Measurements from ENCODE around the gene EPB41L5.
"Not testable (repeated sequence)": the region's sequence is repeated elsewhere in the genome, so short reads cannot be mapped to it uniquely, and the experiment has no call there.

The EPB41L5 gene

DNA sequence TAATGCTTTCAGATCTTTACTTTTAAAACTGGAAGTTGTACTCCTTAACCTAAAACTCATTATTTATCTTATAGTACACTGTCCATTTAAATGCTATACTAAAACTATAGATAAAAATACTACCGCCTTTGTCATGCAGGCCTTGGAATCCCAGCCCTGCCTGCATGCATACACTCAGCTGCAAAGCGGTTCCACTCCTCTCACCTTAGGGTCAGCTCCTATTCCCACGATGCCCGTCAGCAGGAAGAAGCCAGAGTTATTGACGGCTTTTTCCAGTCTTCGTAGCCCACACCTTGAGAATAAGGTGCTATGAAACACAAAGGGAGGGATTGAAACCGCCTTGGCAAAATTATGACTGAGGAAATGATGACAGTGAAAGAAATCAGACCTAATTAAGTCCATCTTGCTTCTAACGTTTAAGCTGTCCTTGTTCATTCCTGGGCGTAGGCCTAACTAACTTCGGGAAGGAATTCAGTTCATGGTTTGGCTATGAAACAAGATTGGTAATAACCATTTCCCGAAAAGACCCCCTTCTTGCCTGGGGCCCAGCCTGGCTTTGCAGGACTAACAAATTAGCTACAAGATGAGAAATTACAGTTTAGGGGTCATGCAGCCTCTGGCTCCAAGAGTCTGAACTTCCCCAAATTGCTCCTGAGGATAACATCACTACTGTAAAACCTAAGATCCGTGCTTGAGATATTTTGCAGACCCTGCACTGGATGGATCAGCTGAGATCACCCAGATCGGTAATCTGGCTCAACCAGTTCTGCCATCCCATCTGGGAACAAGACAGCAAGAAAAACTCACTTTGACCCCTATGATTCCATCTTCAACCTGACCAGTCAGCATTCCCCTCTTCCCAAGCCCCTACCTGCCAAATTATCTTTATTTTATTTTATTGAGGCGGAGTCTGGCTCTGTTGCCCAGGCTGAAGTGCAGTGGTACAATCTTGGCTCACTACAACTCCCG lies 17.1 kb downstream of the EPB41L5 start:
- DNase-seq: no peak

DNA sequence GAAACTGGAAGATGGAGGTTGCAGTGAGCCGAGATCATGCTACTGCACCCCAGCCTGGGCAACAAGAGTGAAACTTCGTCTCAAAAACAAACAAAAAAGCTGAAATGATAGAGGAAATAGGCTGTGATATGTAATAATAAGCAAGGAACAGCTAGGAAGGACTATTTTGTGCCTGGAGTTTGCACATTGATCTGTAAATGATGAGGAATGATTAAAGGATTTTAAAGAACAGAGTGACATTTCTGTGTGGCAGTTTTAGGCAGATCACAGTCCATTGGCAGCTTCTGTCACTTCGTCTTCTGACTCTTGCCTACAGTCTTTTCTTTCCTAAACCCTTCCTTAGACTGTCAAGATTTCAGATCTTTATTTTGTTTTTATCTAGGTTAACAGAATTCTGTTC lies 19.4 kb downstream of the EPB41L5 start:
- no peak for DNase-seq

DNA sequence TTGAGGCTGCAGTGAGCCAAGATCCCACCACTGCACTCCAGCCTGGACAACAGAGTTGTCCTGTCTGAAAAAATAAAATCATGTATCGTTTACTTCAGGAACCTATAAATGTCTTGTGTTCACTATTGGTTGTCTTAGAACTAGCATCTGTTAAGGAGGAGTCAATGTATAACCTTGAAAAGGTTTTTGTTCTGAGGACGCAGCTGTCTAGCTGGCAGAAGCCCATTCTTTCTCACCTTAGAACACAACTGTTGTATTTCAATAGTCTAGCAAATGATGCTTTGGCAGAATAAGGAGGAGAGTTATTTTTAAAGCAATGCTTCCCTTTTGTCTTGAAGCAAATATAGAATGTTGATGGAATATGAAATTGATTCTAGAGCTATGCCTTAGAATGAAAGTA lies 21.1 kb downstream of the EPB41L5 start:
- DNase-seq: no peak

DNA sequence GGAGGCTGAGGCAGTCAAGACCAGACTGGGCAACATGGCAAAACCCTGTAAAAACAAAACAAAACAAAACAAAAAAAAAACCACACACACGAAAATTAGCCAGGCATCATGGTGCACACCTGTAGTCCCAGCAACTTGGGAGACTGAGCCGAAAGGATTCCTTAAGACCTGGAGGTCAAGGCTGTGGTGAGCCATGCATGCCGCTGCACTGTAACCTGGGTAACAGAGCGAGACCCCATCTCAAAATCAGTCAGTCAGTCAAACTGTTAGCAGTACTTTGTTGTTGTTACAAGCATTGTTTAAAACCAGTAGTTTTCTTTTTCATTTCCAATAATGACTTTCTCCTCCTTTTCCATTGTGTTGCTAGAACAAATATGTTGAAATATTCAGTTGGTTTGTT lies 21.7 kb downstream of the EPB41L5 start:
- DNase-seq: no peak

DNA sequence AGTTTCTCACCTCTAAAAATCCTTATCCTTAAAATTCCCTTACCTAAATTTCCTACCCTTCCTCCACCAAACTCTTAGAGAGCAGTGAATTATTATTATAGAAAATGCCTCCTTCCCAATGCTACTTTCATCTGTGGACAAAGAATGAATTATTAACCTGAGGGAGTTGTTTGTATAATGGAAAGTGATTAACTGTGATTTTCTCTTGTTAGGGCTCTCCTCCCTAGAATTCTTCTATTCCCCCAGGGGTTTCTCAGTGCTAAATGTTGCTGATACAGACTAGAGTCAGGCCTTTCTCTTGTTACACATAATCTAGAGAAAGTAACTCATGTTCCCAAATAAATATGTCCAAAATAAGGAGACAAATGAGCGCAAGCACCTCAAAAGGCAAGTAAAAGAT lies 23.3 kb downstream of the EPB41L5 start:
- no peak for DNase-seq

DNA sequence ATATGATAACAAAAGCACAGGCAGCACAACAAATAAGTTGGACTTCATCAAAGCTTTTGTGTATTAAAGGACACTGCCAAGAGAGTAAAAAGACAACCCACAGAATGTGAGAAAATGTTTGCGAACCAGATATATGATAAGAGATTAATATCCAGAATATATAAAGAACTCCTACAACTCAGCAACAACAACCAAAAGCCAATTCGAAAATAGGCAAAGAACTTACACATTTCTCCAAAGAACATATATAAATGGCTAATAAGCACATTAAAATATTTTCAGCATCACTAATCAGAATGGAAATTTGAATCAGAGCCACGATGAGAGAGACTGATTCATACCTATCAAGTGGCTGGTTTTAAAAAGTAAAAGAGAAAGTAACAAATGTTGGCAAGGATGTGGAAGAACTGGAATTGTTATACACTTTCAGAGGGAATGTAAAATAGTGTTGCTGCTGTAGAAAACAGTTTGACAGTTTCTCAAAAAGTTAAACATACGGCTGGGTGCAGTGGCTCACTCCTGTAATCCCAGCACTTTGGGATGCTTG lies 25.2 kb downstream of the EPB41L5 start:
- DNase-seq: no peak

DNA sequence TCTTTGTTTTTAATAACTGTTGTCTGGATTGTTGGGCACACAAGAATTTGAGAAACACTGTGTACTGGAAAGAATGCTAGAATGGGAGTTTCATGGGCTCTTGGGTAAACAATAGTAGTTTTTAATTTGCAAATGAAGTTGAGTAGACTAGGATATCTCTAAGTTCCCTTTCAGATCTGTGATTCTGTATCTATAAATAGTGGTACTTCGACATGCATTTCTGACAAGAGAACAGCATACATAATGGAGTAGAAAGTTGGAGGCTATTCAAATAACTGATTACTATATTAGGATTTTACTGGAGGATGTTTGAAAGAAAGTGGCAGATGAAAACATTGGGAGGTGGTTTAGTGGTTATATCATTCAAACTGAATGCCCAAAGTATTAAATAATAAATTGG lies 29.5 kb downstream of the EPB41L5 start:
- no peak for DNase-seq

DNA sequence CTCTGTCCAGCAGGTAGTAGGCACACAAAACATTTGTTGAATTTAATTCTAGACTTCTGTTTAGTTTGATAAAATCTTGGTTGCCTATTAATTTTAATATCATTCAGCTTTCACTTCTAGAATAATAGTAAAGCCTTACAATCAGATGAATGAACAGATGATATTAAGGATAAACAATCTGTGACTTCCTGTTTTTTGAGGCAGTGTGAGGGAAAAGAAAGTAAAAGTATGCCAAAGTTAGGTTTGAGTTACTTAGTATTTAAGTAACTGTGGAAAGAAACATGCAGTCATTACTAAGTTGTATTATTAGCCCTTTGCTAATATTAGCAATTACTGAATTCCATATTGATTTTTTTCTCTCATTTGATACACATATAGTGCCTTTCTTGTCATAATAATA lies 31.5 kb downstream of the EPB41L5 start:
- no peak for DNase-seq

DNA sequence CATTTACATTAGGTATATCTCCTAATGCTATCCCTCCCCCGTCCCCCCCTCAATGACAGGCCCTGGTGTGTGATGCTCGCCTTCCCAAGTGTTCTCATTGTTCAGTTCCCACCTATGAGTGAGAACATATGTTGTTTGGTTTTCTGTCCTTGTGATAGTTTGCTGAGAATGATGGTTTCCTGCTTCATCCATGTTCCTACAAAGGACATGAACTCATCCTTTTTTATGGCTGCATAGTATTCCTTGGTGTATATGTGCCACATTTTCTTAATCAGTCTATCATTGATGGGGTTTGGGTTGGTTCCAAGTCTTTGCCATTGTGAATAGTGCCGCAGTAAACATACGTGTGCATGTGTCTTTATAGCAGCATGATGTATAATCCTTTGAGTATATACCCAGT lies 32.9 kb downstream of the EPB41L5 start:
- DNase-seq: not testable (repeated sequence)

DNA sequence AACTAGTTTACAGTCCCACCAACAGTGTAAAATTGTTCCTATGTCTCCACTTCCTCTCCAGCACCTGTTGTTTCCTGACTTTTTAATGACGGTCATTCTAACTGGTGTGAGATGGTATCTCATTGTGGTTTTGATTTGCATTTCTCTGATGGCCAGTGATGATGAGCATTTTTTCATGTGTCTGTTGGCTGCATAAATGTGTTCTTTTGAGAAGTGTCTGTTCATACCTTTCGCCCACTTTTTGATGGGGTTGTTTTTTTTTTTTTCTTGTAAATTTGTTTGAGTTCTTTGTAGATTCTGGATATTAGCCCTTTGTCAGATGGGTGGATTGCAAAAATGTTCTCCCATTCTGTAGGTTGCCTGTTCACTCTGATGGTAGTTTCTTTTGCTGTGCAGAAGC lies 33.4 kb downstream of the EPB41L5 start:
- not testable (repeated sequence) for DNase-seq

DNA sequence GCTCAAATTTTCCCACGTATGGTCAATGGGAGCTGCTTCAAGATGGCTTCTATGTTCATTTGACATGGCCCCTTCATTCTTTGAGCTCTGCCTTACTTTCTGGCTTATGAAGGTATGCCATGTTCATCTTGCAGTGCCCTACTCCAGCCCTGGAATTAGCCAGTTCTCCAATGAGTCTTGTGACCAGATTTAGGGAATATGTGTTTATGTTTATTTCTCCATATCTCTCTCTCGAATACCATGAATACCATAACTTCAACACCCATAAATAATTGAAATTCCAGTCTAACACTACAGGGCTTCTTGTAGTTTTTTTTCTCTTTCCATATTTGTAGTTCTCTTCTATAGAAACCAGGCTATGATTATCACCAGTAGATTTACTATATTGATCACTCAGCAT lies 39.7 kb downstream of the EPB41L5 start:
- no peak for DNase-seq

DNA sequence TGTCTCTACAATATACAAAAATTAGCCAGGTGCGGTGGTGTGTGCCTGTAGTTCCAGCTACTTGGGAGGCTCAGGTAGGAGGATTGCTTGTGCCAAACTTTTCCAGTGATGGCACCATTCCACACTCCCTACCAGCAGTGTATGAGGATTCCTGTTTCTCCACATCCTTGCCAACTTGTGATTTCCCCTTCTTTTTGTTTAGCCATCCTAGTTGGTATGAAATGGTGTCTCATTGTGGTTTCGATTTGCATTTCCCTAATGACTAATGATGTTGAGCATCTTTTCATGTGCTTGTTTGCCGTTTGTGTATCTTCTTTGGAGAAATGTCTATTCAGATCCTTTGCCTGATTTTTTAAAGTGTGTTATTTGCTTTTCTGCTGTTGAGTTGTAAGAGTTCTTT lies 41.0 kb downstream of the EPB41L5 start:
- no peak for DNase-seq

DNA sequence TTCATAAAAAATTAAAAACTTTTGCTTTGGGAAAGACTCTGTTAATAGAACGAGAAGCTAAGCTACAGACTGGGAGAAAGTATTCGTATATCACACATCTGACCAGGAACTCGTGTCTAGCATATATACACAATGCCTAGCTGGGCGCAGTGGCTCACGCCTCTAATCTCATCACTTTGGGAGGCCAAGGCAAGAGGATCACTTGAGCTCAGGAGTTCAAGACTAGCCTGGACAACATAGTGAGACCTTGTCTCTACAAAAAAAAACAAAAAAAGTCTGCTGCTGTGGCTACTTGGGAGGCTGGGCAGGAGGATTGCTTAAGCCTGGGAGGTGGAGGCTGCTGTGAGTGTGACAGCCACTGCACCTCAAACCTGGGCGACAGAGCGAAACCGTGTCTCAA lies 46.6 kb downstream of the EPB41L5 start:
- no peak for DNase-seq

DNA sequence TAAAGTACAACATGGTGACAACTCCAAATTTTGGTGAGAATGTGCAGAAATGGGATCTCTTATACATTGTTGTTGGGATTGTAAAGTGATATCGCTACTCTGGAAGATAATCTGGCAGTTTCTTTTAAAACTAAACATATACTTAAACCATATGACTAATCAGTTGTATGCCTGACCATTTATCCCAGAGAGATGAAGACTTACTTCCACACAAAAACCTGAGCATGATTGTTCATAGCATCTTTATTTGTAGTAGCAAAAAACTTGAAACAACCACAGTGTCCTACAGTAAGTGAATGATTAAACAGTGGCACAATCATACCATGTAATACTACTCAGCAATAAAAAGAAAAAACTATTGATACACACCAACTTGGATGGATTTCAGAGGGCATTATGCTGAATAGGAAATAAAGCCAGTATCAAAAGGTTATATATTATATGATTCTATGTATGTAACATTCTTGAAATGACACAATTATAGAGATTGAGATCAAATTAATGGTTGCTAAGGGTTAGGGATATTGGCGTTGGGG lies 47.3 kb downstream of the EPB41L5 start:
- DNase-seq: no peak

DNA sequence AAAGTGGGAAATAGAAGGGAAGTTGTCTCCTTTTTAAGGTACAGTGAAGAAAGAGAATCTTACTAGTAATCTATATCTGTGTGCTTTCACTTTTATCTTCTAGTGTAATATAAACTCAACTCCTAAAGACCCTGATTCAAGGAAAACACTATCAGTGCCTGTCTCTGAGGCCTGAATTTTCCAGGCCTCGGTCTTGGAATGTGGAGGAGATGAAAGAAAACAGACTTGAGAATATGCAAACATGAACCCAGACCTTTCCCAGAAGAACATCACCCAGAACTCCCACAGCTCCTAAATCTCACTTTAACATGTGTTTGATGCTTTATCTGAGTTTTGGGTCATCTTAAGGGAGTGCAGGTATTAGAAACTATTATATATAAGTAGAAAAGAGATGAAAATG lies 51.8 kb downstream of the EPB41L5 start:
- no peak for DNase-seq

DNA sequence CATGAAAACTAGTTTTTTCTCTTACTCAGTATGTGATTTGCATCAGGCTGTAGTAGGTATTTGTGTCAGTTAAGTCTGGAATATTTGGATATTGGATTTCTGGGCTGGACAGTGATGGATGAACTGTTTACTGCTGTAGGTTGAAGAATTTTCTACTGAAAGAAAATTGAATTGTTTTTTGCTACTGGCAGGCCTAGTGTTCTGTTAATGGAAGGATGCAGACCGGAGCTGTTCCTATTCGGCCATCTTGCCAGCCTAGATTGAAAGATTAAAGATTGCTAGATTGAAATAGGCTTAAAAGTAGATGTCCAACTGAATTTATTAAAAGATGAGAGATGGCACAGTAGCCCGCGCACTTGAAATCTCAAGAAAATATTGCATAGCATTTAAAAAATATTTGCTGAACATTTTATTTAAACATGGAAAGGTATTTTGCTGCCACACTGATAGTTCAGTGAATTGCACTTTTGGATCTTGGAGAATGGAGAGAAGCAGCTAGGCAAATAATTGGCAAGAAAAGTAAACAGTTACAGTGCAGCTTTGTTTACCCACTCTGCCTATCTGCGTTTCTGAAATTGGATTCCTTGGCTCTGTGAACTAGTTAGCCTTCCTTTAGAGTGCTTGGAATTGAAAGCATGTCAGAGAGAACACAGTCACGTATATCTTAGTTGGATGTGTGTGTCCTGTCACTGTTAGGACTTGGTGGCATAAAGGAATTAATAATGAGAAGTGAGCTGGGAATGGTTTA lies 54.1 kb downstream of the EPB41L5 start:
- no peak for DNase-seq

DNA sequence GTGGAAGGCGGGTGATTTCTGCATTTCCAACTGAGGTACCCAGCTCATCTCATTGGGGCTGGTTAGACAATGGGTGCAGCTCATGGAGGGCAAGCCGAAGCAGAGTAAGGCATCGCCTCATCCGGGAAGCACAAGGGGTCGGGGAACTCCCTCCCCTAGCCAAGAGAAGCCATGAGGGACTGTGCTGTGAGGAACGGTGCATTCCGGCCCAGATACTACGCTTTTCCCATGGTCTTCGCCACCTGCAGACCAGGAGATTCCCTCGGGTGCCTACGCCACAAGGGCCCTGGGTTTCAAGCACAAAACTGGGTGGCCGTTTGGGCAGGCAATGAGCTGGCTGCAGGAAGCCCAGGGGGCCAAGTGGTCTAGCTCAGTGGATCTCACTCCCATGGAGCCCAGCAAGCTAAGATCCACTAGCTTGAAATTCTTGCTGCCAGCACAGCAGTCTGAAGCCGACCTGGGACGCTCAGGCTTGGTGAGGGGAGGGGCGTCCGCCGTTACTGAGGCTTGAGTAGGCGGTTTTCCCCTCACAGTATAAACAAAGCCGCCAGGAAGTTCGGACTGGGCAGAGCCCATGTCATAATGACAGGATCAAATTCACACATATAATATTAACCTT lies 55.3 kb downstream of the EPB41L5 start:
- not testable (repeated sequence) for DNase-seq

DNA sequence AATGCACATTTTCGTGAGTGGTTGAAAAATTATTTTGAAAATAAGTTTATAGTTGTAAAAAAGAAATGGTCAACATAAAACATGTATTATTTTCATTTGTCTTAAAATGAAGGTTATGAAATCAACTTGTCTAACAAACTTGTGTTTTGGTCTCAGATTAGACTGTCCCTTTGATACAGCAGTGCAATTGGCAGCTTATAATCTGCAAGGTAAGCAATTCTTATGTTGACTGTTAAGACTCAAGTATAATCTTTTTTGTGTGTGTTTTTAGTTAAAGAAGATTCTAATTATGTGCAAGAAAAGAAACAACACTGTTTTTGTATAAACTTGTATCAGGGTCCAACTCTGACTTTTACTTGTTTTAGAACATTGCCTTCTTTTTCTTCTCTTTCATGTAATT lies 62.7 kb downstream of the EPB41L5 start:
- no peak for DNase-seq

DNA sequence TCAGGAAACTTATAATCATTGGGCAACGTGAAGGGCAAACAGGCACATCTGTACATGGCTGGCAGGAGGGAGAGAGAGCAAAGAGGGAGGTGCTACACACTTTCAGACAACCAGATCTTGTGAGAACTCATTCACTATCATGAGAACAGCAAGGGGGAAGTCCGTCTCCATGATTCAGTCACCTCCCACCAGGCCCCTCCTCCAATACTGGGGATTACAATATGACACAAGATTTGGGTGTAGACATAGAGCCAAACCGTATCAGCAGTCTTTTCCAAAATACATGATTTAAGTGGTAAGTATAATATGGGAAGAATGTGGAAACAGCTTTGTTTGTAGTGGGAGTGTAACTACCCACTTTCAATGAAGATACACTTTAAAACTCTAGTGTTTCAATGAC lies 65.0 kb downstream of the EPB41L5 start:
- no peak for DNase-seq

DNA sequence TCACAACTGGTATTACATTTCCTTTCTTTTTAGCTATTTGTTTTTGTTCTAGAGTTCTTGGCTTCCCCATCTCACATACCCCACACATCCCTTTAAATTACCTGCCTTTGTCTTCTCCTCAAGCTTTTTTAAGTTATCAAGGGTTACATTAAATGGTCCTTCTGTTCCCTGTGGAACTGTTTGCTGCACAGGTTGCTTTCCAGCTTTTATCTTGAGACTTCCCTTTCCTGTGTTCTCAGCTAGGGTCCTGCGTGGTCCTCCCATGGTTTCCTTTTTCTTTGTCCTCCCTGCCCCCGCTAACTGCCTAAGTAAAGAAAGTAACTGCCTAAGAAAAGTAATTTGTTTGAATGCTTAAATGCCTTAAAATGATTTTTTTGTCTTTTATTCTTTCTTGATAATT lies 66.8 kb downstream of the EPB41L5 start:
- DNase-seq: no peak

DNA sequence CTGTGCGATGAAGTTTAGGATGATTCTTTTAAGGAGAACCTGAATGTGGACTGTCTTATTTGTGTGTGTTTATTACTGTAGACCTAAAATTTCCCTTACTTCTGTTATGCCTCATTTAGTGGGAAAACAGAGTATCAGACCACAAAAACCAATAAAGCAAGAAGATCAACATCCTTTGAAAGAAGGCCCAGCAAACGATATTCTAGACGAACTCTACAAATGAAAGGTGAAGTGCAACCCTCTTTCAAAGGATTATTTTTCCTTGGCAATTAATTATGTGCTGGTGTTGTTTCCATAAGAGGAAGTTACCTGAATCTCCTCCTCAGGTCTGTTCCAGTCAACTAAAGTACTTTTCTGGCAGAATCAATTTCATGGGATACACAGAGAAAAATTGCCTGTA lies 78.6 kb downstream of the EPB41L5 start:
- no peak for DNase-seq

DNA sequence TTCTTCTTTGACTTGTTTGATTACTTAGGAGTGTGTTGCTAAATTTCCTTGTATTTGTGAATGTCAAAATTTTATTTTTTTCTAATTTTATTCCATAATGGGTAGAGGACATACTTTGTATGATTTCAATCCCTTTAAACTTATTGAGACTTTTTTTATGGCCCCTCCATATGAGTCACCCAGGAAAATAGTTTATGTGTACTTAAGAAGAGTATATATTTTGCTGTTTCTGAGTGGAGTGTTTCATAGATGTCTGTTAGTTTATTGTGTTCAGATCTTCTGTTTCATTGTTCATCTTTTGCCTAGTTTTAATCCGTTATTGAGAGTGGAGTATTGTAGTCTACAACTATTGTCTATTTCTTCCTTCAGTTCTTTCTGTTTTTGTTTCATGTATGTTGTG lies 81.9 kb downstream of the EPB41L5 start:
- no peak for DNase-seq

DNA sequence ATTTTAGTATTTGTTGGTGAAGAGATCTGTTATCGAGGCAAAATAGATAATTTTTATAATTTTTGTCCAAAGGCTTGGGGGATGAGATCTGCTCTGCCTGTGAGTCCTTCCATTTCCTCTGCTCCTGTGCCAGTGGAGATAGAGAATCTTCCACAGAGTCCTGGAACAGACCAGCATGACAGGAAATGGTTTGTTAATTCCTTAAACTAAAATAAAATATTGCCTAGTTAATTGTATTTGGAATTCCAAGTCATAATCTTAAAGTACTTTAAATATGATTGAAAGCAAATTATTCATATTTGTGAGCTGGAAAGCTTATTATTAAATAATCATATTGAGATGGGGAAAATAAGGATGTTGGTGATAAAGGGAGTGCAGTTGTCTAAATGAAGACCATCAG lies 87.8 kb downstream of the EPB41L5 start:
- no peak for DNase-seq

Measured in stimulated activated CD4-positive, alpha-beta T cell treated with anti-CD3 and anti-CD28 coated beads, Interleukin-1b, Interleukin-23, amount 100 ng/mL, for 48 hours (primary cell).